HepG2 (cell line): ENCODE measurements around the gene CCL23. TPM values are rescaled to one million over a fixed set of nuclear protein-coding genes. Genes with fewer than 3 reads are reported as not detected.

Experiments used
- BCL6 ChIP-seq: IDR thresholded peaks from 2 replicates; pipeline ENCODE4 v1.6.1; 2016; ENCODE audit warnings: missing genetic modification reagents, missing compliant biosample characterization
- CTCF ChIP-seq: sonication (generic); formaldehyde crosslinking; IDR thresholded peaks from 2 replicates; pipeline ENCODE4 v1.5.0; 2020; ENCODE audit warnings: mild to moderate bottlenecking, missing genetic modification reagents, moderate library complexity
- FOXC1 ChIP-seq: sonication (generic); formaldehyde crosslinking; IDR thresholded peaks from 2 replicates; pipeline ENCODE4 v1.8.0; 2022; ENCODE audit warnings: mild to moderate bottlenecking, missing genetic modification reagents, borderline replicate concordance
- HES4 ChIP-seq: sonication (generic); formaldehyde crosslinking; IDR thresholded peaks from 2 replicates; pipeline ENCODE4 v1.9.0; 2021; ENCODE audit warnings: mild to moderate bottlenecking, missing genetic modification reagents, borderline replicate concordance
- MLX ChIP-seq: IDR thresholded peaks from 2 replicates; pipeline ENCODE4 v1.6.1; 2016
- XBP1 ChIP-seq: sonication (generic); formaldehyde crosslinking; IDR thresholded peaks from 2 replicates; pipeline ENCODE4 v1.5.0; 2020; ENCODE audit warnings: missing genetic modification reagents
- ZNF841 ChIP-seq: sonication (generic); formaldehyde crosslinking; IDR thresholded peaks from 2 replicates; pipeline ENCODE4 v1.8.1; 2023; ENCODE audit warnings: missing genetic modification reagents, borderline replicate concordance
- polyA plus RNA-seq, 8 experiments: library from polyadenylated mRNA; depleted of rRNA in 3 of 8; stranded (reverse) in 7 of 8; unstranded in 1 of 8; fragments of >200 nt; fragmentation: Illumina TruSeq in 4 of 8; extraction: Trizol in 4 of 8; gene quantifications; 2 replicates each; pipeline versions ENCODE4 v1.2.1 to v1.2.3, GENCODE V29; 2011 to 2016; ENCODE audit warnings: low read depth in 4 of 8, missing spikeins in 1 of 8, mixed read lengths in 1 of 8; ENCODE audit not compliant: insufficient read depth in 1 of 8
- total RNA-seq, 5 experiments: library from RNA; depleted of rRNA; stranded (reverse); fragments of >200 nt; fragmentation: Illumina TruSeq; extraction: Trizol; gene quantifications; 2 replicates each; pipeline ENCODE4 v1.2.3, GENCODE V29; 2016; ENCODE audit warnings: low read depth in 1 of 5
- TF ChIP-seq, protein P1 (sequence below): sonication (generic); formaldehyde crosslinking; IDR thresholded peaks from 2 replicates; pipeline ENCODE4 v1.5.0; 2020; ENCODE audit warnings: mild to moderate bottlenecking, missing genetic modification reagents
- TF ChIP-seq, protein P2 (sequence below): sonication (generic); formaldehyde crosslinking; IDR thresholded peaks from 2 replicates; pipeline ENCODE4 v1.4.0; 2020; ENCODE audit warnings: missing genetic modification reagents, mild to moderate bottlenecking, borderline replicate concordance
- TF ChIP-seq, protein P3 (sequence below): sonication (generic); formaldehyde crosslinking; IDR thresholded peaks from 2 replicates; pipeline ENCODE4 v1.4.0; 2020; ENCODE audit warnings: missing genetic modification reagents, borderline replicate concordance
- TF ChIP-seq, protein P4 (sequence below): sonication (generic); formaldehyde crosslinking; IDR thresholded peaks from 2 replicates; pipeline ENCODE4 v1.4.0; 2020; ENCODE audit warnings: missing genetic modification reagents

Gene CCL23
- total and polyA plus RNA-seq, 2 of the 13 experiments (the other 11 are each of a cell fraction or from before 2014, with no cell fraction given): not detected

DNA sequence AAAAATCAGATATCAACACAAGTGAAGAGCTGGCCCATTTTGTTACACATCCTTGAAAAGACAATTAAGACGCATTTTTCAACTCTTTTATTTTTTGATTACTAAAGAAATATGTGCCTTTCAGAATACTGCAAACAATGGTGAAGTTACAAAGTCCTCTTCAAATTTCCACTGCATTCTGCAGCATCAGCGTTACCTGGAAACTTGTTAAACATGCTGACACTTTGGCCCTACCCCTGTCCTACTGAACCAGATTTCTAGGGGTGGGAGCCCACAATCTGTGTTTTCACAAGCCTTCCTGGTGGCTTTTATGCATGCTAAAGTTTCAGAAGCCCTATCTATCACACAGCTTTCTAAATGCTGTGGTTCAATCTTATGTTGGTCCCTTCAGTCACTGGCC, 26.7 kb downstream of the CCL23 start (continued):
- TF ChIP-seq, protein P1, sequence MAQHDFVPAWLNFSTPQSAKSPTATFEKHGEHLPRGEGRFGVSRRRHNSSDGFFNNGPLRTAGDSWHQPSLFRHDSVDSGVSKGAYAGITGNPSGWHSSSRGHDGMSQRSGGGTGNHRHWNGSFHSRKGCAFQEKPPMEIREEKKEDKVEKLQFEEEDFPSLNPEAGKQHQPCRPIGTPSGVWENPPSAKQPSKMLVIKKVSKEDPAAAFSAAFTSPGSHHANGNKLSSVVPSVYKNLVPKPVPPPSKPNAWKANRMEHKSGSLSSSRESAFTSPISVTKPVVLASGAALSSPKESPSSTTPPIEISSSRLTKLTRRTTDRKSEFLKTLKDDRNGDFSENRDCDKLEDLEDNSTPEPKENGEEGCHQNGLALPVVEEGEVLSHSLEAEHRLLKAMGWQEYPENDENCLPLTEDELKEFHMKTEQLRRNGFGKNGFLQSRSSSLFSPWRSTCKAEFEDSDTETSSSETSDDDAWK (CRISPR knock-in tag): no peak
- no peak for TF ChIP-seq CTCF (CRISPR knock-in tag)
- TF ChIP-seq FOXC1: no peak
- TF ChIP-seq BCL6 (CRISPR knock-in tag): peak; percentile 66
- TF ChIP-seq, protein P2, sequence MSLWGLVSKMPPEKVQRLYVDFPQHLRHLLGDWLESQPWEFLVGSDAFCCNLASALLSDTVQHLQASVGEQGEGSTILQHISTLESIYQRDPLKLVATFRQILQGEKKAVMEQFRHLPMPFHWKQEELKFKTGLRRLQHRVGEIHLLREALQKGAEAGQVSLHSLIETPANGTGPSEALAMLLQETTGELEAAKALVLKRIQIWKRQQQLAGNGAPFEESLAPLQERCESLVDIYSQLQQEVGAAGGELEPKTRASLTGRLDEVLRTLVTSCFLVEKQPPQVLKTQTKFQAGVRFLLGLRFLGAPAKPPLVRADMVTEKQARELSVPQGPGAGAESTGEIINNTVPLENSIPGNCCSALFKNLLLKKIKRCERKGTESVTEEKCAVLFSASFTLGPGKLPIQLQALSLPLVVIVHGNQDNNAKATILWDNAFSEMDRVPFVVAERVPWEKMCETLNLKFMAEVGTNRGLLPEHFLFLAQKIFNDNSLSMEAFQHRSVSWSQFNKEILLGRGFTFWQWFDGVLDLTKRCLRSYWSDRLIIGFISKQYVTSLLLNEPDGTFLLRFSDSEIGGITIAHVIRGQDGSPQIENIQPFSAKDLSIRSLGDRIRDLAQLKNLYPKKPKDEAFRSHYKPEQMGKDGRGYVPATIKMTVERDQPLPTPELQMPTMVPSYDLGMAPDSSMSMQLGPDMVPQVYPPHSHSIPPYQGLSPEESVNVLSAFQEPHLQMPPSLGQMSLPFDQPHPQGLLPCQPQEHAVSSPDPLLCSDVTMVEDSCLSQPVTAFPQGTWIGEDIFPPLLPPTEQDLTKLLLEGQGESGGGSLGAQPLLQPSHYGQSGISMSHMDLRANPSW (CRISPR knock-in tag): no peak
- TF ChIP-seq MLX: no peak
- TF ChIP-seq, protein P3, sequence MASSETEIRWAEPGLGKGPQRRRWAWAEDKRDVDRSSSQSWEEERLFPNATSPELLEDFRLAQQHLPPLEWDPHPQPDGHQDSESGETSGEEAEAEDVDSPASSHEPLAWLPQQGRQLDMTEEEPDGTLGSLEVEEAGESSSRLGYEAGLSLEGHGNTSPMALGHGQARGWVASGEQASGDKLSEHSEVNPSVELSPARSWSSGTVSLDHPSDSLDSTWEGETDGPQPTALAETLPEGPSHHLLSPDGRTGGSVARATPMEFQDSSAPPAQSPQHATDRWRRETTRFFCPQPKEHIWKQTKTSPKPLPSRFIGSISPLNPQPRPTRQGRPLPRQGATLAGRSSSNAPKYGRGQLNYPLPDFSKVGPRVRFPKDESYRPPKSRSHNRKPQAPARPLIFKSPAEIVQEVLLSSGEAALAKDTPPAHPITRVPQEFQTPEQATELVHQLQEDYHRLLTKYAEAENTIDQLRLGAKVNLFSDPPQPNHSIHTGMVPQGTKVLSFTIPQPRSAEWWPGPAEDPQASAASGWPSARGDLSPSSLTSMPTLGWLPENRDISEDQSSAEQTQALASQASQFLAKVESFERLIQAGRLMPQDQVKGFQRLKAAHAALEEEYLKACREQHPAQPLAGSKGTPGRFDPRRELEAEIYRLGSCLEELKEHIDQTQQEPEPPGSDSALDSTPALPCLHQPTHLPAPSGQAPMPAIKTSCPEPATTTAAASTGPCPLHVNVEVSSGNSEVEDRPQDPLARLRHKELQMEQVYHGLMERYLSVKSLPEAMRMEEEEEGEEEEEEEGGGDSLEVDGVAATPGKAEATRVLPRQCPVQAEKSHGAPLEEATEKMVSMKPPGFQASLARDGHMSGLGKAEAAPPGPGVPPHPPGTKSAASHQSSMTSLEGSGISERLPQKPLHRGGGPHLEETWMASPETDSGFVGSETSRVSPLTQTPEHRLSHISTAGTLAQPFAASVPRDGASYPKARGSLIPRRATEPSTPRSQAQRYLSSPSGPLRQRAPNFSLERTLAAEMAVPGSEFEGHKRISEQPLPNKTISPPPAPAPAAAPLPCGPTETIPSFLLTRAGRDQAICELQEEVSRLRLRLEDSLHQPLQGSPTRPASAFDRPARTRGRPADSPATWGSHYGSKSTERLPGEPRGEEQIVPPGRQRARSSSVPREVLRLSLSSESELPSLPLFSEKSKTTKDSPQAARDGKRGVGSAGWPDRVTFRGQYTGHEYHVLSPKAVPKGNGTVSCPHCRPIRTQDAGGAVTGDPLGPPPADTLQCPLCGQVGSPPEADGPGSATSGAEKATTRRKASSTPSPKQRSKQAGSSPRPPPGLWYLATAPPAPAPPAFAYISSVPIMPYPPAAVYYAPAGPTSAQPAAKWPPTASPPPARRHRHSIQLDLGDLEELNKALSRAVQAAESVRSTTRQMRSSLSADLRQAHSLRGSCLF (CRISPR knock-in tag): no peak
- TF ChIP-seq HES4 (CRISPR knock-in tag): no peak
- TF ChIP-seq, protein P4, sequence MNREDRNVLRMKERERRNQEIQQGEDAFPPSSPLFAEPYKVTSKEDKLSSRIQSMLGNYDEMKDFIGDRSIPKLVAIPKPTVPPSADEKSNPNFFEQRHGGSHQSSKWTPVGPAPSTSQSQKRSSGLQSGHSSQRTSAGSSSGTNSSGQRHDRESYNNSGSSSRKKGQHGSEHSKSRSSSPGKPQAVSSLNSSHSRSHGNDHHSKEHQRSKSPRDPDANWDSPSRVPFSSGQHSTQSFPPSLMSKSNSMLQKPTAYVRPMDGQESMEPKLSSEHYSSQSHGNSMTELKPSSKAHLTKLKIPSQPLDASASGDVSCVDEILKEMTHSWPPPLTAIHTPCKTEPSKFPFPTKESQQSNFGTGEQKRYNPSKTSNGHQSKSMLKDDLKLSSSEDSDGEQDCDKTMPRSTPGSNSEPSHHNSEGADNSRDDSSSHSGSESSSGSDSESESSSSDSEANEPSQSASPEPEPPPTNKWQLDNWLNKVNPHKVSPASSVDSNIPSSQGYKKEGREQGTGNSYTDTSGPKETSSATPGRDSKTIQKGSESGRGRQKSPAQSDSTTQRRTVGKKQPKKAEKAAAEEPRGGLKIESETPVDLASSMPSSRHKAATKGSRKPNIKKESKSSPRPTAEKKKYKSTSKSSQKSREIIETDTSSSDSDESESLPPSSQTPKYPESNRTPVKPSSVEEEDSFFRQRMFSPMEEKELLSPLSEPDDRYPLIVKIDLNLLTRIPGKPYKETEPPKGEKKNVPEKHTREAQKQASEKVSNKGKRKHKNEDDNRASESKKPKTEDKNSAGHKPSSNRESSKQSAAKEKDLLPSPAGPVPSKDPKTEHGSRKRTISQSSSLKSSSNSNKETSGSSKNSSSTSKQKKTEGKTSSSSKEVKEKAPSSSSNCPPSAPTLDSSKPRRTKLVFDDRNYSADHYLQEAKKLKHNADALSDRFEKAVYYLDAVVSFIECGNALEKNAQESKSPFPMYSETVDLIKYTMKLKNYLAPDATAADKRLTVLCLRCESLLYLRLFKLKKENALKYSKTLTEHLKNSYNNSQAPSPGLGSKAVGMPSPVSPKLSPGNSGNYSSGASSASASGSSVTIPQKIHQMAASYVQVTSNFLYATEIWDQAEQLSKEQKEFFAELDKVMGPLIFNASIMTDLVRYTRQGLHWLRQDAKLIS (CRISPR knock-in tag): no peak
- no peak for TF ChIP-seq ZNF841 (CRISPR knock-in tag)
- TF ChIP-seq XBP1 (CRISPR knock-in tag): no peak
